GM23338 (cell line): Measurements from ENCODE around the gene SMG6. TPM values are rescaled to one million over a fixed set of nuclear protein-coding genes. Genes with fewer than 3 reads are reported as not detected.

Experiments used
- ATAC-seq: fragments of 200-7000 bp; cut with Tn5 transposase; 3 replicates; pipeline ENCODE4 v1.9.1; 2020
- DNase-seq: peaks from one replicate; pipeline ENCODE4 v3.0.0-alpha.2; 2015; ENCODE audit warnings: low spot score
- H2AFZ ChIP-seq: fragments of 200-600 bp; sonication (generic); 2 replicates; pipeline ENCODE4 v1.8.0; 2016; ENCODE audit warnings: antibody characterized with exemption, mild to moderate bottlenecking, moderate library complexity
- H3F3A ChIP-seq: fragments of 200-600 bp; sonication (generic); replicated peaks from 2 replicates; pipeline ENCODE4 v1.8.0; 2017; ENCODE audit warnings: antibody characterized with exemption, mixed run types, low read depth
- H3K27ac ChIP-seq: fragments of 200-600 bp; sonication (generic); 2 replicates; pipeline ENCODE4 v1.6.1; 2016; ENCODE audit warnings: low read depth
- H3K27me3 ChIP-seq: fragments of 200-600 bp; sonication (generic); 2 replicates; pipeline ENCODE4 v1.8.0; 2016; ENCODE audit warnings: mild to moderate bottlenecking, mixed run types, moderate library complexity; ENCODE audit not compliant: insufficient read depth
- H3K36me3 ChIP-seq: fragments of 200-600 bp; sonication (generic); 2 replicates; pipeline ENCODE4 v1.8.0; 2016; ENCODE audit warnings: mild to moderate bottlenecking; ENCODE audit not compliant: insufficient read depth
- H3K4me1 ChIP-seq: fragments of 200-600 bp; sonication (generic); 2 replicates; pipeline ENCODE4 v1.8.0; 2016; ENCODE audit warnings: mild to moderate bottlenecking, moderate library complexity; ENCODE audit not compliant: insufficient read depth
- H3K4me2 ChIP-seq: fragments of 200-600 bp; sonication (generic); 2 replicates; pipeline ENCODE4 v1.7.1; 2017; ENCODE audit warnings: mixed run types
- H3K4me3 ChIP-seq: fragments of 200-600 bp; sonication (generic); 2 replicates; pipeline ENCODE4 v1.6.1; 2016; ENCODE audit warnings: mixed run types
- H3K79me2 ChIP-seq: fragments of 200-600 bp; sonication (generic); replicated peaks from 2 replicates; pipeline ENCODE4 v1.8.0; 2017; ENCODE audit warnings: mild to moderate bottlenecking; ENCODE audit not compliant: insufficient read depth
- H3K9me2 ChIP-seq: fragments of 200-600 bp; sonication (generic); 2 replicates; pipeline ENCODE4 v1.8.0; 2017; ENCODE audit not compliant: insufficient read depth
- H4K20me1 ChIP-seq: fragments of 200-600 bp; sonication (generic); replicated peaks from 2 replicates; pipeline ENCODE4 v1.8.0; 2017; ENCODE audit warnings: mild to moderate bottlenecking; ENCODE audit not compliant: insufficient read depth
- H3K27ac Mint-ChIP-seq: 2 replicates; pipeline ENCODE4 v1.8.0; 2020; ENCODE audit warnings: inconsistent platforms, mild to moderate bottlenecking, moderate library complexity, mixed read lengths
- H3K27me3 Mint-ChIP-seq: 3 replicates; pipeline ENCODE4 v1.8.0; 2022; ENCODE audit warnings: low read depth, mild to moderate bottlenecking, moderate library complexity, mixed read lengths, inconsistent platforms; ENCODE audit not compliant: insufficient read depth, poor library complexity
- H3K36me3 Mint-ChIP-seq: 3 replicates; pipeline ENCODE4 v1.8.0; 2021; ENCODE audit warnings: low read depth, mild to moderate bottlenecking, inconsistent platforms, moderate library complexity, mixed read lengths
- H3K4me1 Mint-ChIP-seq: 3 replicates; pipeline ENCODE4 v1.8.0; 2020; ENCODE audit warnings: mild to moderate bottlenecking, inconsistent platforms, mixed read lengths
- H3K4me3 Mint-ChIP-seq: 3 replicates; pipeline ENCODE4 v1.8.0; 2021; ENCODE audit warnings: moderate library complexity, mild to moderate bottlenecking, inconsistent platforms, mixed read lengths
- H3K9me3 Mint-ChIP-seq: 3 replicates; pipeline ENCODE4 v1.8.0; 2020; ENCODE audit warnings: moderate library complexity, mild to moderate bottlenecking, inconsistent platforms, mixed read lengths
- CREB1 ChIP-seq: fragments of 250-450 bp; sonication (Bioruptor Pico); IDR thresholded peaks from 2 replicates; pipeline ENCODE4 v1.5.0; 2020; ENCODE audit warnings: low read depth, mild to moderate bottlenecking, moderate library complexity
- CTCF ChIP-seq, 2 experiments: fragments of 200-600 bp in 1 of 2; sonication (generic) in 1 of 2; conservative IDR thresholded peaks; 2 replicates each; pipeline versions ENCODE4 v1.5.1 to v1.6.1; 2016 to 2017; ENCODE audit warnings: antibody characterized with exemption in 2 of 2, low read depth in 2 of 2, mild to moderate bottlenecking in 2 of 2, moderate library complexity in 1 of 2
- ETS1 ChIP-seq: IDR thresholded peaks from 2 replicates; pipeline ENCODE4 v1.6.1; 2016; ENCODE audit warnings: antibody characterized with exemption
- EZH2phosphoT487 ChIP-seq: fragments of 200-600 bp; sonication (generic); IDR thresholded peaks from one replicate; pipeline ENCODE4 v1.8.1; 2018; ENCODE audit warnings: antibody characterized with exemption; ENCODE audit not compliant: unreplicated experiment
- JUNB ChIP-seq: IDR thresholded peaks from one replicate; pipeline ENCODE4 v1.6.1; 2016; ENCODE audit warnings: antibody characterized with exemption; ENCODE audit not compliant: unreplicated experiment
- NANOG ChIP-seq: IDR thresholded peaks from 2 replicates; pipeline ENCODE4 v1.6.1; 2016; ENCODE audit warnings: antibody characterized with exemption, borderline replicate concordance
- POLR2AphosphoS5 ChIP-seq: IDR thresholded peaks from 2 replicates; pipeline ENCODE4 v1.6.1; 2016; ENCODE audit warnings: antibody characterized with exemption, low read depth
- STAT1 ChIP-seq: IDR thresholded peaks from one replicate; pipeline ENCODE4 v1.6.1; 2016; ENCODE audit warnings: antibody characterized with exemption; ENCODE audit not compliant: unreplicated experiment
- ZNF462 ChIP-seq: fragments of 250-450 bp; sonication (Bioruptor Pico); IDR thresholded peaks from 2 replicates; pipeline ENCODE4 v1.5.0; 2020; ENCODE audit warnings: mild to moderate bottlenecking, moderate library complexity
- polyA plus RNA-seq: library from polyadenylated mRNA; unstranded; fragments of >200 nt; fragmentation: Nextera tagmentation; extraction: Ambion mirVana; gene quantifications from 2 replicates; pipeline ENCODE4 v1.2.1, GENCODE V29; 2016
- total RNA-seq: library from RNA; depleted of rRNA; stranded (reverse); fragments of >200 nt; shearing (Covaris generic); gene quantifications from 2 replicates; pipeline ENCODE4 v1.2.3, GENCODE V29; 2014

The SMG6 gene
- total and polyA plus RNA-seq, 2 experiments from 2014 or later, result 10.4 to 43.1 TPM

- TF ChIP-seq ZNF462 (CRISPR knock-in tag) (no peak), POLR2AphosphoS5 (no peak), EZH2phosphoT487 (no peak)
These were observed 85.2 kb downstream of the SMG6 start (continued) for GRCh38 chr17:2218426-2218825.

GRCh38 chr17:2215616-2216364 is 87.8 kb downstream of the SMG6 start:
- Histone ChIP-seq H3K4me1 (peaks cover 16% of the 10 kb centered on the region), H3K4me2 (peak overlapping the region; percentile 36; the same call in 1 of the 2 replicates), H3K79me2 (peaks cover 3% of the 10 kb centered on the region; the same call in 1 of the 2 replicates), H3K36me3 (no peaks in the 10 kb centered on the region), H4K20me1 (no peaks in the 10 kb centered on the region), H3K27me3 (no peaks in the 10 kb centered on the region; the same call in 1 of the 2 replicates), H3F3A (no peaks in the 10 kb centered on the region), H2AFZ (no peak overlapping the region), H3K27ac (peak overlapping the region; percentile 72), H3K9me2 (no peaks in the 10 kb centered on the region), H3K4me3 (peak overlapping the region; percentile 19; the same call in 1 of the 2 replicates)
- Mint-ChIP-seq H3K4me3 (peak overlapping the region; percentile 45), H3K27ac (peak overlapping the region; percentile 87), H3K9me3 (no peaks in the 10 kb centered on the region), H3K27me3 (peaks cover 6% of the 10 kb centered on the region), H3K4me1 (peaks cover 36% of the 10 kb centered on the region), H3K36me3 (no peaks in the 10 kb centered on the region; the same call in 2 of the 3 replicates)
- peak; percentile 86 for ATAC-seq
- peak; percentile 78 for DNase-seq
- TF ChIP-seq NANOG (no peak), ETS1 (no peak), EZH2phosphoT487 (no peak), POLR2AphosphoS5 (no peak), STAT1 (no peak), CREB1 (no peak), JUNB (no peak), CTCF (conservative IDR thresholded peaks at IDR 0.05; ENCODE audit: low read depth in 2 of 2) (no peak)
